GM21717 (cell line): ENCODE results near the gene NCAN.
"Not testable (repeated sequence)": the region's sequence is repeated elsewhere in the genome, so short reads cannot be mapped to it uniquely, and the experiment has no call there.

Experiments
- ATAC-seq: cut with Tn5 transposase; IDR thresholded peaks from one replicate; pipeline ENCODE4 v1.9.1; 2021; ENCODE audit warnings: mild to moderate bottlenecking, moderate library complexity; ENCODE audit not compliant: unreplicated experiment

The NCAN gene

GRCh38 chr19:19223636-19224035 lies 11.9 kb downstream of the NCAN start:
- no peak for ATAC-seq

DNA sequence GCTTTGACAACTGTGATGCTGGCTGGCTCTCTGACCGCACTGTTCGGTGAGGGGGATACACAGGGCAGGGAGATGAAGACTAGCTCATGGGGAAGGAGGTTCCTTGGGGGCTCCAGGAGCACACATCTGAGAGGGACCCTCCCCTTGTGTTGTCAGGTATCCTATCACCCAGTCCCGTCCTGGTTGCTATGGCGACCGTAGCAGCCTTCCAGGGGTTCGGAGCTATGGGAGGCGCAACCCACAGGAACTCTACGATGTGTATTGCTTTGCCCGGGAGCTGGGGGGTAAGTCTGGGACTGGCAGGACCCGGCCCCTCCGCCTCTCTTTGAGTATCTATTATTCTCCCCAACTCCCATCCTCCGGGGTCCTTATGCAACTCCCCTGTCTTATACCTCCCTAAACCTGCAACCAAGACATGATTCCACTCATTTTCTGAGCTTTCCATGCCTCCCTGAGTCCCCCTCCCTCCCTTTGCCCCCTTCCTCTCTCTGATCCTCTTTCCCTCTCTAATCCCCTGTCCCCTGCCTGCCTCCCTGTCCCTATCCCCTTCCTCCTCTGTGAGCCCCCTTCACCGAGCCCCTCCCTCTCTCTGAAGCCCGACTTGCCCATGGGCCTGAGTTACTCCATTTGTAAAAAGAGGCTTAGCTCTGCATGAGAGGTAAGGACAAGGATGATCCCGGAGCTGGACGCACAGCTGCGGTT lies 12.5 kb downstream of the NCAN start:
- no peak for ATAC-seq

DNA sequence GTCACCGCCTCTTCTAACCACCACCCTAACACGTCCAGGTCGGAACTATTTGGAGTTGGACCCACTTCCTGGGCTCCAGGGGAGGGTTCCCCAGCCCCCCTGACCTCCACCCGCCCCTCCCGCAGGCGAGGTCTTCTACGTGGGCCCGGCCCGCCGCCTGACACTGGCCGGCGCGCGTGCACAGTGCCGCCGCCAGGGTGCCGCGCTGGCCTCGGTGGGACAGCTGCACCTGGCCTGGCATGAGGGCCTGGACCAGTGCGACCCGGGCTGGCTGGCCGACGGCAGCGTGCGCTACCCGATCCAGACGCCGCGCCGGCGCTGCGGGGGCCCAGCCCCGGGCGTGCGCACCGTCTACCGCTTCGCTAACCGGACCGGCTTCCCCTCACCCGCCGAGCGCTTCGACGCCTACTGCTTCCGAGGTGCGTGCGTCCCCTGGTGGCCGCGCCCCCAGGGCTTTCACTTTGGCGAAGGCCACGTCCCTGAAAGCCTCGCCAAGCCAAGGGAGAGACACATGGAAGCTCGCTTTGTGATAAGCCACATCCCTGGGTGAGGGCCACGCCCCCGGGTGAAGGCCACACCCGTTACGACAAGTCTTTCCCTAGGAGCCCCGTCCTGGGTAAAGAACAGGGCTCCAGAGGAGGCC lies 13.2 kb downstream of the NCAN start:
- ATAC-seq = no peak

- no peak for ATAC-seq
Observed at GRCh38 chr19:19226204-19226603, 14.4 kb downstream of the NCAN start.

- ATAC-seq = no peak
Observed at GRCh38 chr19:19226663-19227062, 14.9 kb downstream of the NCAN start.

GRCh38 chr19:19227217-19227616 lies 15.5 kb downstream of the NCAN start:
- no peak for ATAC-seq

GRCh38 chr19:19229701-19230100 lies 17.9 kb downstream of the NCAN start:
- ATAC-seq = no peak

DNA sequence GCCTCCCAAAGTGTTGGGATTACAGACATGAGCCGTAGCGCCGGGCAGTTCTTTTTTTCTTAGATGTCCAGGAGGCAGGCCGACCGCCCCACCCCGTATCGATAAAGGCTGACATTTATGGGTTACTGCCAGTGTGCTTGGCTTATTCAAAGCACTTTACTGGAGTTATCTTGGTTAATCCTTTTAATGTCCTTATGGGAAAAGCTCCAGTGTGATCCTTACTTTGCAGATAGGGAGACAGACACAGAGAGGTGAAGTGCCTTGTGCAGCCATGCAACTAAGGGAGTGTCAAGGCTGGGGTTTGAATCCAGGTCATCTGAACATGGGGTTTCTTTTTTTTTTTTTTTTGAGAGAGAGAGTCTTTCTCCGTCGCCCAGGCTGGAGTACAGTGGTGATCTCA lies 19.2 kb downstream of the NCAN start:
- ATAC-seq = no peak

GRCh38 chr19:19232261-19232721 lies 20.5 kb downstream of the NCAN start:
- no peak for ATAC-seq

GRCh38 chr19:19234220-19234816 lies 22.6 kb downstream of the NCAN start:
- ATAC-seq = no peak

- ATAC-seq = no peak
Observed at GRCh38 chr19:19236173-19236572, 24.4 kb downstream of the NCAN start.

DNA sequence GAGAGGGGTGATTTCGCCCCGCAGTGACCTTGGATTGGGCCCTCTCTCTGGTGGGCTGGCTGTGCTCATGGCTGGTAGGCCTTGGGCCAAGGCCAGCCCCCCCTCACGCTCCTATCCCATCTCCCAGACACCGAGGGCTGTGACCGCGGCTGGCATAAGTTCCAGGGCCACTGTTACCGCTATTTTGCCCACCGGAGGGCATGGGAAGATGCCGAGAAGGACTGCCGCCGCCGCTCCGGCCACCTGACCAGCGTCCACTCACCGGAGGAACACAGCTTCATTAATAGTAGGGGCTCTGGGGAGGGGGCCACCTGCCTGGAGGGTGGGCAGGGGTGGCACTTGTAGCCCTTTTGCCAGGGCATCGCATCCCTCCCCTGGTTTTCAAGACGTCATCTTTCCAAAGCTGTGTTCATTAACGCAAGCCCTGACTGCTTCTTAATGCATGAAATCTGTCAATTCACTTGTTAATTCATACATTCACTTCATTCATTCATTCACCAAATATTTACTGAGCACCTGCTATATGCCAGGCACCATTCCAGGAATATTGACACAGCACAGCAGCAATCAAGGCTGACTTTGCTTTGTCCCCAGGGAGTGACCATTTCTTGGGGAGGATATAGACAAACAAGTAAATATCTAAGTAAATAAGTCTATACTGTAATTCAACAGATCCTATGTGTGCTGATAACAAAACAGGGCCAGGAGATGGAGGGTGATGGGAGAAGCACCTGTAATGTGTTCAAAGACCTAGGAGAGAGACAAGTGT lies 26.6 kb downstream of the NCAN start:
- ATAC-seq = no peak

DNA sequence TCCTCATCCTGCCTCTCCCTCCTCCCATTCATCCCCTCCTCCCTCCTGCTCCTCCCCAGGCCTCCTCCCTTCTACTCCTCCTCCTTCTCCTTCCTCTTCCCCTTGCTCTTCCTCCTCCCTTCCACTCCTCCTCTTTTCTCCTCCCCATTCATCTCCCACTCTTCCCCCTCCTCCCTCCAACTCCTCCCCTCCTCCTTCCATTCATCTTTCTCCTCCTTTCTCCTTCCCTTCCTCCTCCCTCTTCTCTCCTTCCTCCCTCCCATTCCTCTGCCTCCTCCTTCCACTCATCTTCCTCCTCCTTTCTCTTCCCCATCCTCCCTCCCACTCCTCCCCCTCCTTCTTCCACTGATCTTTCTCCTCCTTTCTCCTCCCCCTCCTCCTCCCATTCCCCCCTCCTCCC lies 27.9 kb downstream of the NCAN start:
- ATAC-seq = no peak

- no peak for ATAC-seq
Observed at GRCh38 chr19:19240476-19240875, 28.7 kb downstream of the NCAN start.

- no peak for ATAC-seq
Observed at GRCh38 chr19:19250196-19250801, 38.5 kb downstream of the NCAN start.

- ATAC-seq = not testable (repeated sequence)
Observed at GRCh38 chr19:19253409-19253808, 41.7 kb downstream of the NCAN start.

GRCh38 chr19:19256072-19256969 lies 44.6 kb downstream of the NCAN start:
- no peak for ATAC-seq

DNA sequence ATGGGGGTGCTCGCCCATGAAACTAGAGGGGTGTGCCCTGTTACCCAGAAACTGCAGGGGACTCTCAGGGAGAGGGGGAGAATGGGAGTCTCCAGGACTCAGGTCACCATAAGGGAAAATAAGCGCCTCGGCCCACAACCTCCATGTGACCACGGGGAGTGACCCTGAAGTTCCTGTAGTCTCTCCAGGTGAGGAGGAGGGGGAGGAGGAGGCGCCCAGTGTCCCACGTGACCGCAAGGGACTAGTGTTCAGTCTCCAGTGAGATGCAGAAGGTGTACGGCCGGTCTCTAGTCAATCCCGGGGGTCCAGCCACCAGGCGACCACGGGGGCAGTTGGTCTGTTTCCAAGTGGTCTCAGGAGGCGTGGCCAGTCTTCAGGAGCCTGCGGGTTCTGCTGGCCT lies 45.4 kb downstream of the NCAN start:
- ATAC-seq = no peak

DNA sequence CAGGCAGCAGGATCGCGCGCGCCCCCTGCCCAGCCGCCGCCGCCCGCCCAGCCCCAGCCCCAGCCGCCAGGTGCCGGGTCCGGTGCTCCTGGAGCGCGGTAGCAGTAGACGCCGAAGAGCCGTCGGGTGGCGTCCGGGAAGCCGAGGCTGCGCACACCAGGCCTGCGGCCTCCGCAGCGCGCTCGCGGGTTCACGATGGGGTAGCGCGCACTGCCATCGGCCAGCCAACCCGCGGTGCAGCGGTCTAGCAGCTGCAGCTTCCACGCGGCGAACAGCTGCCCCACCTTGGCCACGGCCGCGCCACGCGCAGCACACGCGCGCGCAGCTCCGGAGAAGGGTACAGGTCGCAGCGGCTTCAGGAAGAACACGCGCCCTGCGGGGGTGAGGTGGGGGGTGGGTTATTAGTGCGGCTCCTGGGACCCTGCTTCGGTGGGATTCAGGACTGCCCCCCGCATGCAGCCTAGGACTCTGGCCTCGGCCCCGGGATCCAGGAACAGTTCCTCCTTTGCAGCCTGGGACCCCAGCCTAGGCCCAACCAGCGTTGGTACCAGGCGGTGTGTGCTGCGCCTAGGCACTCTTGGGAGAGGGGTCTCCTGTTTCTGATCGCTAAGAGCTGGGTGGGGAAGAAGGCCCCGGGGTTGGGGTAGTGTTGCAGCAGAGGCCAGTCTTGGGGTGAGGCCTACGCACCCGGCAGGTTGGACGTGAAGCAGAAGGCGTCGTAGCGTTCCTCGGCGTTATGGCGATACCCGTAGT lies 46.3 kb downstream of the NCAN start:
- no peak for ATAC-seq
